C4-2B (cell line): ENCODE data around the gene CIAO3.

ENCODE experiments used
- H3K27ac ChIP-seq: fragments of 450-650 bp; 2 replicates; pipeline ENCODE4 v1.5.1; 2017
- ZFX ChIP-seq: fragments of 450-650 bp; IDR thresholded peaks from 2 replicates; pipeline ENCODE4 v1.6.1; 2017
- TF ChIP-seq, protein P1 (sequence below): fragments of 450-650 bp; conservative IDR thresholded peaks from 2 replicates; pipeline ENCODE4 v1.5.1; 2017; ENCODE audit warnings: mild to moderate bottlenecking

Gene CIAO3

DNA sequence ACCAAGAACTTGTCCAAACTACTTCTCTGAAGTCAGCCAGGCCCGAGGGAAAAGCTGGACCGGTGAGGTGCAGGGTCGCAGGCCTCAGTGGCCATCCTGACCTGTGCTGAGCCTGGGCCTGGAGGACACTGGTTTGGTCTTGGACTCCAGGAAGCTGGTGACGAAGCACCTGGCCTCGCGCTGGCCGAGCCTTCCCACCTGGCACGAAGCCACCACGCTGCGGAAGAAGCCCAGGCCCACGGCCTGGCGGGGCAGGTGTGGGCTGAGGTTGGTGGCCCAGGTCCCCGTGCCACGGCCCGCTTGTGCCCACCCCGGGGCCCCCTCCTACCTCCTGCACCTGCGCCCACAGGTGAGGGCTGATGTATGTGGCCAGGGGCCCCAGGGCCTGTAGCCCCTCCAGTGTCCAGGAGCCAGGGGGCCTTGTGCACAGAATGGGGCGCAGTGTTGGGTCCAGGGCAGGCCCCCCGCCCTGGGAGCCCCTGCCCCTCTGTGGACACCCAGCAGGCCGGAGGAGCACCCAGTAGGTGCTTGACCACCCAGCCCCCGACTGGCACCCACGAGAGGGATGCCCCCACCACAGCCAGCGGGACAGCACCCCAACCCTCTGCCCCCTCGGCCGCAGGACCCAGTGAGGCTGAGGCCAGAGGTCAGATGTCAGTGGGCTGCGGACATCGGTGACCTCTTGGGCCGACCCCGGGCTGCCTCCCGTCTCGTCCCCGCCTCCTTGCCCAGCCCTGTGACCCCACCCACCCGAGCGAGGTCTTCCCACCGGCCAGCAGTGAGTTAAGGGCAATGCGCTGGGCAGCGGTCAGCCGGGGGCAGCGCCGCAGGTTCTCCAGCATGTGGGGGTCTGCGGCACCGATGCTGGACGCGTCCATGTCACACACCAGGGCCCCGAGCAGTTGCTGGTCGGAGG is 33.5 kb upstream of the CIAO3 start:
- TF ChIP-seq, protein P1, sequence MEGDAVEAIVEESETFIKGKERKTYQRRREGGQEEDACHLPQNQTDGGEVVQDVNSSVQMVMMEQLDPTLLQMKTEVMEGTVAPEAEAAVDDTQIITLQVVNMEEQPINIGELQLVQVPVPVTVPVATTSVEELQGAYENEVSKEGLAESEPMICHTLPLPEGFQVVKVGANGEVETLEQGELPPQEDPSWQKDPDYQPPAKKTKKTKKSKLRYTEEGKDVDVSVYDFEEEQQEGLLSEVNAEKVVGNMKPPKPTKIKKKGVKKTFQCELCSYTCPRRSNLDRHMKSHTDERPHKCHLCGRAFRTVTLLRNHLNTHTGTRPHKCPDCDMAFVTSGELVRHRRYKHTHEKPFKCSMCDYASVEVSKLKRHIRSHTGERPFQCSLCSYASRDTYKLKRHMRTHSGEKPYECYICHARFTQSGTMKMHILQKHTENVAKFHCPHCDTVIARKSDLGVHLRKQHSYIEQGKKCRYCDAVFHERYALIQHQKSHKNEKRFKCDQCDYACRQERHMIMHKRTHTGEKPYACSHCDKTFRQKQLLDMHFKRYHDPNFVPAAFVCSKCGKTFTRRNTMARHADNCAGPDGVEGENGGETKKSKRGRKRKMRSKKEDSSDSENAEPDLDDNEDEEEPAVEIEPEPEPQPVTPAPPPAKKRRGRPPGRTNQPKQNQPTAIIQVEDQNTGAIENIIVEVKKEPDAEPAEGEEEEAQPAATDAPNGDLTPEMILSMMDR, result no peak
- H3K27ac ChIP-seq, result no peak overlapping the region

- TF ChIP-seq, protein P1, result no peak
- no peak for TF ChIP-seq ZFX
- no peak overlapping the region for H3K27ac ChIP-seq
Observed at GRCh38 chr16:772959-773358, 32.2 kb upstream of the CIAO3 start.

DNA sequence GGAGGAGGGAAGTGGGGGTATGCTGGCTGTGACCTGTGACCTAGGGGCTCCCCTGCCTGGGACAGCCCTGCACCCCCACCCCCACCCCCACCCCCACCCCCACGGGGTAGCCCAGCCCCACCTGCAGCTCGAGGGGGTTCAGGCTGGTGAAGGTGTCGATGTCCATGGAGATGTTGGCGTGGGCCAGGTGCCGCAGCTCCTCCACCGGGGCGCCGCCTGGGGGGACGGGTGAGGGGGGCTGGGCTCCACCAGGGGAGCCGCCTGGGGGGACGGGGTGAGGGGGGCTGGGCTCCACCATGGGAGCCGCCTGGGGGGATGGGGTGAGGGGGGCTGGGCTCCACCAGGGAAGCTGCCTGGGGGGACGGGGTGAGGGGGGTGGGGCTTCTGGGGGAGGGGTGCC is 29.6 kb upstream of the CIAO3 start:
- no peak overlapping the region for H3K27ac ChIP-seq
- TF ChIP-seq, protein P1, result no peak
- TF ChIP-seq ZFX, result no peak

GRCh38 chr16:769934-770333 is 29.1 kb upstream of the CIAO3 start:
- TF ChIP-seq, protein P1, result no peak
- TF ChIP-seq ZFX, result no peak
- H3K27ac ChIP-seq, result no peak overlapping the region

- TF ChIP-seq, protein P1, result no peak
- no peak for TF ChIP-seq ZFX
- H3K27ac ChIP-seq, result no peak overlapping the region
Observed at GRCh38 chr16:769184-769784, 28.5 kb upstream of the CIAO3 start.

- no peak for TF ChIP-seq ZFX
- TF ChIP-seq, protein P1, result no peak
- no peak overlapping the region for H3K27ac ChIP-seq
Observed at GRCh38 chr16:768428-768827, 27.6 kb upstream of the CIAO3 start.

GRCh38 chr16:767743-768235 is 27.0 kb upstream of the CIAO3 start:
- no peak overlapping the region for H3K27ac ChIP-seq
- no peak for TF ChIP-seq ZFX
- TF ChIP-seq, protein P1, result no peak
